Smooth muscle cell of the coronary artery (primary cell): Measurements from ENCODE around the gene CCNDBP1. TPM values are rescaled to one million over a fixed set of nuclear protein-coding genes. Genes with fewer than 3 reads are reported as not detected.

Experiments
- total RNA-seq: library from RNA; depleted of rRNA; stranded (reverse); fragments of >200 nt; gene quantifications from 2 replicates; pipeline ENCODE4 v1.2.3, GENCODE V29; 2014; ENCODE audit warnings: low replicate concordance

The CCNDBP1 gene
- 40.1 and 72.2 TPM in 2 replicates for total RNA-seq

DNA sequence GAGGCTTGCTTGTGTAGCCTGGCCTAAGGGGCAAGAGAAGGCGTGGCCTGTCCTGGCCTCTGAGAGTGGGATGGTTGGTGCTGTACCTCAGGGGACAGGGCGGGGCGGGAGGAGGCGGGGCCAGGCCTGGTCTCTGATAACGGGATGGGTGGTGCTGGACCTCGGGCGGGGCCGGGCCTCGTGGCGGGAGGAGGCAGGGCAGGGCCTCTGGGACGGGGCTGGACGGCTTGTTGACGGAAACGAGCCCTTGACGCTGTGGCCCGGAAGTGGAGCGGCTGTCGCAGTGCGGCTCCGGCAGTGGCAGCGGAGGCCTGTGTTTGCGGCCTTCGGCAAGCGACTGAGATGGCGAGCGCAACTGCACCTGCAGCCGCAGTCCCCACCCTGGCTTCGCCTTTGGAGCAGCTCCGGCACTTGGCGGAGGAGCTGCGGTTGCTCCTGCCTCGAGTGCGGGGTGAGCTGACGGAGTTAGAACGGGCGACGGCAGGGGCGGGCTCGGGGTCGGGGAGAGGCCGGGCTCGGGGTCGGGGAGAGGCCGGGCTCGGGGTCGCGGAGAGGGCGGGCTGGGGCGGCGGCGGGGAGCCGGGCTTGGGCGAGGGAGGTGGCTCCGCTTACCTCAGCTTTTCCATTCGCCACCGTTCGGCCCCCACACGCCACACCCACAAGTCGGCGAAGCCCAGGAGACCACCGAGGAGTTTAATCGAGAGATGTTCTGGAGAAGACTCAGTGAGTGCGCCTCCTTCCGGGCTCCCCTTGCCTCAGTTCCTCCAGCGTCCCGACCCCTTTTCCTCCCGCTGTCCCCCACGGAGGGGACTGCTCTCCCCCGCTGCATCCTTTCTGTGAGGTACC, at the start of gene CCNDBP1:
CCNDBP1 (plus strand) TSS at position 247 of the 846 bp plus-strand sequence; CDS start at position 343, 96 bp downstream.

GRCh38 chr15:43220991-43221403, 35.8 kb downstream of the CCNDBP1 start, which contains the start of gene EPB42:
TSS of gene EPB42 (minus strand) at chr15:43221018. CDS start at chr15:43220825, 193 bp downstream.

Other genes with a start within 250 kb of the CCNDBP1 start
- 38.3 and 43.8 TPM in 2 replicates for gene UBR1, start 79.4 kb upstream of the CCNDBP1 start, total RNA-seq
- 4.9 and 6.8 TPM in 2 replicates for gene TMEM62, start 51.8 kb upstream of the CCNDBP1 start, total RNA-seq
- not detected in 2 replicates for gene EPB42, start 35.6 kb downstream of the CCNDBP1 start, total RNA-seq
- not detected in 2 replicates for gene TGM5, start 81.5 kb downstream of the CCNDBP1 start, total RNA-seq
- gene TGM7, start 116.9 kb downstream of the CCNDBP1 start, total RNA-seq: not detected in 2 replicates
- 7.3 and 7.8 TPM in 2 replicates for gene LCMT2, start 145.2 kb downstream of the CCNDBP1 start, total RNA-seq
- 10.9 and 16.6 TPM in 2 replicates for gene ZSCAN29, start 185.6 kb downstream of the CCNDBP1 start, total RNA-seq
- gene TUBGCP4, start 185.7 kb downstream of the CCNDBP1 start, total RNA-seq: 6.1 and 10.1 TPM in 2 replicates